Measurements from ENCODE around the gene BRAP.
"Not testable (repeated sequence)": the region's sequence is repeated elsewhere in the genome, so short reads cannot be mapped to it uniquely, and the experiment has no call there.

BRAP gene

DNA sequence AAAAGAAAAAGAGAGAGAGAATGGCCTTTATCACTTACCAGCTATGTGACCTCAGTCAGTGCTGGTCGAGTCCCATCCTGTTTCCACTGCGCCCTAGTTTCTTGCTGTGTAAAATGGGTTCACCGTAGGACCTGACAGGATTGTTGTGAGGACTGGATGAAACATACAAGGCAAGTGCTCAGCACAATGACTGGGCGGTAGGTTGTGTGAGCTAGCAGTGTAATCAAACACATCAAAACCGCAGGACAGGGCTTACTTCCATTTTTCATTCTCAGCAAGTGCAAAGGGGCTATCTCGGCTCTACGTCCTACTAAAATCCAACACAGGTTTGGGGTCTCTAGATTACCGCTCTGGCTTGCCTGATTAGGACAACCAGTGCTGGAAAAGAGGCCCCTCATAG is 50.2 kb downstream of the BRAP start:
- no peak for DNase-seq (ENCODE audit: low read depth, low spot score)
- Histone ChIP-seq H3K4me1 (ENCODE audit: insufficient read depth, insufficient read length) (peaks cover 9% of the 10 kb centered on the region), H3K9me3 (ENCODE audit: insufficient read depth, low read length) (no peaks in the 10 kb centered on the region), H3K36me3 (ENCODE audit: insufficient read depth, insufficient read length, low read length) (no peaks in the 10 kb centered on the region), H3K4me3 (ENCODE audit: insufficient read length, low read depth) (no peak overlapping the region), H3K27me3 (ENCODE audit: insufficient read depth, insufficient read length) (no peaks in the 10 kb centered on the region), H3K9ac (ENCODE audit: insufficient read length, low read depth) (peak overlapping the region; percentile 73)
- no peak for TF ChIP-seq ZNF274 (IDR thresholded peaks at IDR 0.05; ENCODE audit: low read depth, low read length)
- no peak for TF ChIP-seq YY1 (IDR thresholded peaks at IDR 0.05; ENCODE audit: insufficient read depth, insufficient read length)
- no peak for TF ChIP-seq SUZ12 (IDR thresholded peaks at IDR 0.05; ENCODE audit: extremely low read depth, insufficient read depth, insufficient read length)

DNA sequence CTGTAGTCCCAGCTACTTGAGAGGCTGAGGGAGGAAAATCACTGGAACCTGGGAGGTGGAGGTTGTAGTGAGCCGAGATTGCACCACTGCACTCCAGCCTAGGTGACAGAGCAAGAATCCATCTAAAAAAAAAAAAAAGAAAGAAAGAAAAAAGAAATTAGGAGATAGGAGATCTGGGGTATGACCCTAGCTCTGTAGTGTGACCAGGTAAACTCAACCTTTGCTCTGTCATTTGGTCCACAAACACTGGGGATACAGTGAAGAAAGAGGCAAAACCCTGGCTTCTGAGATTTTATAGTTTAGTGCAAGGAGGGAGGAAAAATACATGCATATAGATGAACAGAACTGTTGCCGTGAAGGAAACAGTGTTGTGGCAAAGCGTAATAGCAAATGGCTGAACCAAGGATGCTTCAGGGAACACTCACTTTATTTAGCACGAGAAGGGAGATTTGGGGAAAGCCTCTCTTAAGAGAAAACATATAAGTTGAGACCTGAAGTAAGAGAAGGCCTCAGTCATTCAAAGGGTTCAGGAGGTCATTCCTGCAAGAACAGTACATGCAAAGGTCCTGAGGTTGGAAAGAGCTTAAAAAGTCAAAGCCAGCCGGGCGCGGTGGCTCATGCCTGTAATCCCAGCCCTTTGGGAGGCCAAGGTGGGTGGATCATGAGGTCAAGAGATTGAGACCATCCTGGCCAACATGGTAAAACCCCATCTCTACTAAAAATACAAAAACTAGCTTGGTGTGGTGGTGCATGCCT is 57.1 kb downstream of the BRAP start:
- Histone ChIP-seq H3K9me3 (ENCODE audit: insufficient read depth, low read length) (no peaks in the 10 kb centered on the region), H3K4me1 (ENCODE audit: insufficient read depth, insufficient read length) (no peaks in the 10 kb centered on the region), H3K9ac (ENCODE audit: insufficient read length, low read depth) (no peak overlapping the region), H3K27me3 (ENCODE audit: insufficient read depth, insufficient read length) (no peaks in the 10 kb centered on the region), H3K4me3 (ENCODE audit: insufficient read length, low read depth) (no peak overlapping the region), H3K36me3 (ENCODE audit: insufficient read depth, insufficient read length, low read length) (no peaks in the 10 kb centered on the region)
- DNase-seq (ENCODE audit: low read depth, low spot score), result no peak
- TF ChIP-seq ZNF274 (IDR thresholded peaks at IDR 0.05; ENCODE audit: low read depth, low read length) (no peak), YY1 (IDR thresholded peaks at IDR 0.05; ENCODE audit: insufficient read depth, insufficient read length) (no peak), SUZ12 (IDR thresholded peaks at IDR 0.05; ENCODE audit: extremely low read depth, insufficient read depth, insufficient read length) (no peak)

DNA sequence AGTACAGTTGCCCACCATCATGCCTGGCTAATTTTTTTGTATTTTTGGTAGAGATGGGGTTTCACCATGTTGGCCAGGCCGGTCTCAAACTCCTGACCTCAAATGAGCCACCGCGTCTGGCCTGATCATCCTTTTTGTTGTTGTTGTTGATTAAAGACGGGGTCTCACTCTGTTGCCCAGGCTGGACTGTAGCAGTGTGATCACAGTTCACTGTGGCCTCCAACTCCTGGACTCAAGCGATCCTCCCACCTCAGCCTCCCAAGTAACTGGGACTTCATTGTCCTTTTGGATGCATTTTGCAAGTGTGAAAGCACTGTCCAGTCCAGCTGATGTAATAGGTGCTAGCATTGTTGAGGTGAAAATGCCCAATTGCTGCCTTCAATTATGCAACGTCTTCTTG is 59.5 kb downstream of the BRAP start:
- Histone ChIP-seq H3K9me3 (ENCODE audit: insufficient read depth, low read length) (no peaks in the 10 kb centered on the region), H3K27me3 (ENCODE audit: insufficient read depth, insufficient read length) (no peaks in the 10 kb centered on the region), H3K9ac (ENCODE audit: insufficient read length, low read depth) (no peak overlapping the region), H3K4me3 (ENCODE audit: insufficient read length, low read depth) (no peak overlapping the region), H3K4me1 (ENCODE audit: insufficient read depth, insufficient read length) (no peaks in the 10 kb centered on the region), H3K36me3 (ENCODE audit: insufficient read depth, insufficient read length, low read length) (no peaks in the 10 kb centered on the region)
- TF ChIP-seq ZNF274 (IDR thresholded peaks at IDR 0.05; ENCODE audit: low read depth, low read length), result no peak
- DNase-seq (ENCODE audit: low read depth, low spot score), result no peak

DNA sequence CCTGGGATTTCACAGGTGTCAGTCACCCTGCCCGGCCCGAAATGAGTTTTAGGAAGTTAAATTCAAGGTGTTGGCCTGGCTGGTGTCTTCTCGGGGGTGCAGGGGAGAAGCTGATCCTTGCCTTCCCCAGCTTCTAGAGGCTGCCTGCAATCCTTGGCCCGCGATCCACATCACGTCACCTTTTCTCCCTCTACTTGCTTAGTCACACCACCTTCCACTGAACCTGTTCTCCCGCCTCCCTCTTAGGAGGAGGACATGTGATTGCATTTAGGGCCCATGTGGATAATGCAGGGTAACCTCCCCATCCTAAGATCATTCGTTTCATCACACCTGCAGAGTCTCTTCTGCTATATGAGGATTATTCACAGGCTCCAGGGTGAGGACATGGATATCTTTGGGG is 61.2 kb downstream of the BRAP start:
- no peak for TF ChIP-seq ZNF274 (IDR thresholded peaks at IDR 0.05; ENCODE audit: low read depth, low read length)
- TF ChIP-seq SUZ12 (IDR thresholded peaks at IDR 0.05; ENCODE audit: extremely low read depth, insufficient read depth, insufficient read length), result no peak
- TF ChIP-seq YY1 (IDR thresholded peaks at IDR 0.05; ENCODE audit: insufficient read depth, insufficient read length), result no peak
- Histone ChIP-seq H3K9me3 (ENCODE audit: insufficient read depth, low read length) (no peaks in the 10 kb centered on the region), H3K9ac (ENCODE audit: insufficient read length, low read depth) (no peak overlapping the region), H3K4me3 (ENCODE audit: insufficient read length, low read depth) (no peak overlapping the region), H3K27me3 (ENCODE audit: insufficient read depth, insufficient read length) (no peaks in the 10 kb centered on the region), H3K36me3 (ENCODE audit: insufficient read depth, insufficient read length, low read length) (no peaks in the 10 kb centered on the region), H3K4me1 (ENCODE audit: insufficient read depth, insufficient read length) (peaks cover 2% of the 10 kb centered on the region)
- DNase-seq (ENCODE audit: low read depth, low spot score), result no peak

DNA sequence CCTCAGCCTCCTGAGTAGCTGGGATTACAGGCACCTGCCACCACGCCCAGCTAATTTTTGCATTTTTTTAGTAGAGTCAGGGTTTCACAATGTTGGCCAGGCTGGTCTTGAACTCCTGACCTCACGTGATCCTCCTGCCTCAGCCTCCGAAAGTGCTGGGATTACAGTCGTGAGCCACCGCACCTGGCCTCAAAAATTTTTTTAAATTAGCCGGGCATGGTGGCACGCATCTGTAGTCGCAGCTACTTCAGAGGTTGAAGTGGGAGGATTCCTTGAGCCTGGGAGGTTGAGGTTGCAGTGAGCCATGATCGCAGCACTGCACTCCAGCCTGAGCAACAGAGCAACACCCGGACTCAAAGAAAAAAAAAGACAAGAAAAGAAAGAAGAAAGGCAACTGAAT is 67.9 kb downstream of the BRAP start:
- not testable (repeated sequence) for DNase-seq (ENCODE audit: low read depth, low spot score); H3K36me3 ChIP-seq (ENCODE audit: insufficient read depth, insufficient read length, low read length)

DNA sequence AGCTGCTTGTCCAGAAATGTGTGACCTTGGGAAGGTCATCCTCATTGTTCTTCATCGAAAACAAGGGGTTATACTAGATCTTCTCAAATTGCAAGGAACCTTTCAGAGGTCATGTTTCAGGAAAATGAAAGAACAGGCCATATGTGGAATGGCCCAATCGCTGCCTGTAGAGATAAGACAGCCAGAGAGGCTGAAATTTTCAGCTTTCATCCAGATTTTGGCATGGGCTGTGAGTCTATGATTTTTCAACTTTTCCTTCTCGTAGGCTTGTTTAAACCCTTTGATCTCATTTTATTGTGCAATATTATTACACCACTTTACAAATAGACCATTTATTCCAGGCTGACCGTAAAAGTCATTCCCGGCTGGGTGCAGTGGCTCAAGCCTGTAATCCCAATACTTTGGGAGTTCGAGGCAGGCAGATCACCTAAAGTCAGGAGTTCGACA is 69.6 kb downstream of the BRAP start:
- TF ChIP-seq SUZ12 (IDR thresholded peaks at IDR 0.05; ENCODE audit: extremely low read depth, insufficient read depth, insufficient read length), result no peak
- no peak for TF ChIP-seq YY1 (IDR thresholded peaks at IDR 0.05; ENCODE audit: insufficient read depth, insufficient read length)
- TF ChIP-seq ZNF274 (IDR thresholded peaks at IDR 0.05; ENCODE audit: low read depth, low read length), result no peak

More for the DNA sequence above, 67.9 kb downstream of the BRAP start:
- not testable (repeated sequence) for H3K9me3 ChIP-seq (ENCODE audit: insufficient read depth, low read length); H3K4me1 ChIP-seq (ENCODE audit: insufficient read depth, insufficient read length); H3K9ac ChIP-seq (ENCODE audit: insufficient read length, low read depth); H3K27me3 ChIP-seq (ENCODE audit: insufficient read depth, insufficient read length); H3K4me3 ChIP-seq (ENCODE audit: insufficient read length, low read depth)

DNA sequence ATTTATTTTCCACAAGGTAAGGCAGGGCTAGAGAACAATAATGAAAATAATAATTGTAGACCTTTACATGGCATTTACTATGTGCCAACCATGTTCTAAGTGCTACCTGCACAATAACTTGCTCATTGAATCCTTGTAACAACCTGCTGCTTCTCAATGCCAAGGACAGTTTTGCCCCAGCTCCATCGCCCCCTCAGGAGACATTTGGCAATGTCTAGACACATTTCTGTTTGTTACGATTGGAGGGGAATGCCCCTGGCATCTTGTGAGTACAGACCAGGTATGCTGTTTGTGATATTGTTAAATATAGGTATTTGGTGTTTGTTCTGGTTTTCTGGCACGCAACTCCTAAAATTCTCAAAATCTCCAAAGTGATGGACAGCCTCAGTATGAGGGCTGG is 78.5 kb downstream of the BRAP start:
- H3K36me3 ChIP-seq (ENCODE audit: insufficient read depth, insufficient read length, low read length), result no peaks in the 10 kb centered on the region
- no peaks in the 10 kb centered on the region for H3K4me1 ChIP-seq (ENCODE audit: insufficient read depth, insufficient read length)
- no peaks in the 10 kb centered on the region for H3K9me3 ChIP-seq (ENCODE audit: insufficient read depth, low read length)
- DNase-seq (ENCODE audit: low read depth, low spot score), result no peak
- no peaks in the 10 kb centered on the region for H3K27me3 ChIP-seq (ENCODE audit: insufficient read depth, insufficient read length)
- no peak for TF ChIP-seq ZNF274 (IDR thresholded peaks at IDR 0.05; ENCODE audit: low read depth, low read length)
- no peak for TF ChIP-seq YY1 (IDR thresholded peaks at IDR 0.05; ENCODE audit: insufficient read depth, insufficient read length)
- TF ChIP-seq SUZ12 (IDR thresholded peaks at IDR 0.05; ENCODE audit: extremely low read depth, insufficient read depth, insufficient read length), result no peak
- H3K9ac ChIP-seq (ENCODE audit: insufficient read length, low read depth), result no peak overlapping the region
- H3K4me3 ChIP-seq (ENCODE audit: insufficient read length, low read depth), result no peak overlapping the region

More for the DNA sequence above, 69.6 kb downstream of the BRAP start:
- no peaks in the 10 kb centered on the region for H3K27me3 ChIP-seq (ENCODE audit: insufficient read depth, insufficient read length)
- H3K4me3 ChIP-seq (ENCODE audit: insufficient read length, low read depth), result no peak overlapping the region
- no peaks in the 10 kb centered on the region for H3K9me3 ChIP-seq (ENCODE audit: insufficient read depth, low read length)
- DNase-seq (ENCODE audit: low read depth, low spot score), result no peak
- peaks cover 2% of the 10 kb centered on the region for H3K4me1 ChIP-seq (ENCODE audit: insufficient read depth, insufficient read length)
- H3K9ac ChIP-seq (ENCODE audit: insufficient read length, low read depth), result no peak overlapping the region
- H3K36me3 ChIP-seq (ENCODE audit: insufficient read depth, insufficient read length, low read length), result no peaks in the 10 kb centered on the region
